Mucosa of rectum (tissue), 2 donors: ENCODE measurements around the gene DNAJC5G.

Experiments
- H3K27ac ChIP-seq, 2 donors: one replicate each; pipeline ENCODE4 v1.7.0; 2013; ENCODE audit warnings: inconsistent platforms in 2 of 2, low read depth in 2 of 2, low read length in 2 of 2
- H3K27me3 ChIP-seq, 2 donors: one replicate each; pipeline ENCODE4 v1.7.0; 2013; ENCODE audit warnings: low read length in 2 of 2; ENCODE audit not compliant: control insufficient read depth in 2 of 2, insufficient read depth in 2 of 2
- H3K36me3 ChIP-seq, 2 donors: one replicate each; pipeline ENCODE4 v1.7.0; 2013; ENCODE audit warnings: low read length in 2 of 2; ENCODE audit not compliant: control insufficient read depth in 2 of 2, insufficient read depth in 2 of 2
- H3K4me1 ChIP-seq, 2 donors: one replicate each; pipeline ENCODE4 v1.7.0; 2013; ENCODE audit warnings: low read length in 2 of 2, mild to moderate bottlenecking in 1 of 2; ENCODE audit not compliant: control insufficient read depth in 2 of 2, insufficient read depth in 2 of 2
- H3K4me3 ChIP-seq, 2 donors: one replicate each; pipeline ENCODE4 v1.7.0; 2013; ENCODE audit warnings: low read length in 2 of 2
- H3K9ac ChIP-seq, 2 donors: one replicate each; pipeline ENCODE4 v1.7.0; 2013; ENCODE audit warnings: low read length in 2 of 2, low read depth in 1 of 2, mild to moderate bottlenecking in 1 of 2
- H3K9me3 ChIP-seq, 2 donors: one replicate each; pipeline ENCODE4 v1.7.0; 2013; ENCODE audit warnings: low read length in 2 of 2; ENCODE audit not compliant: control insufficient read depth in 2 of 2
- donor health status: healthy.
- donor health status: Normal muscosa, but diverticular disease.

The DNAJC5G gene

GRCh38 chr2:27280826-27281225, 5.6 kb downstream of the DNAJC5G start:
- Histone ChIP-seq H3K4me3 (no peak overlapping the region), H3K9me3 (no peaks in the 10 kb centered on the region), H3K9ac (no peak overlapping the region), H3K36me3 (no peaks in the 10 kb centered on the region), H3K4me1 (no peaks in the 10 kb centered on the region), H3K27me3 (peaks cover 9 to 10% of the 10 kb centered on the region in 2 donors), H3K27ac (no peak overlapping the region)

- H3K9ac ChIP-seq, result no peak overlapping the region
- peaks cover 9 to 10% of the 10 kb centered on the region in 2 donors for H3K27me3 ChIP-seq
Observed at GRCh38 chr2:27281442-27281841, 6.2 kb downstream of the DNAJC5G start.

DNA sequence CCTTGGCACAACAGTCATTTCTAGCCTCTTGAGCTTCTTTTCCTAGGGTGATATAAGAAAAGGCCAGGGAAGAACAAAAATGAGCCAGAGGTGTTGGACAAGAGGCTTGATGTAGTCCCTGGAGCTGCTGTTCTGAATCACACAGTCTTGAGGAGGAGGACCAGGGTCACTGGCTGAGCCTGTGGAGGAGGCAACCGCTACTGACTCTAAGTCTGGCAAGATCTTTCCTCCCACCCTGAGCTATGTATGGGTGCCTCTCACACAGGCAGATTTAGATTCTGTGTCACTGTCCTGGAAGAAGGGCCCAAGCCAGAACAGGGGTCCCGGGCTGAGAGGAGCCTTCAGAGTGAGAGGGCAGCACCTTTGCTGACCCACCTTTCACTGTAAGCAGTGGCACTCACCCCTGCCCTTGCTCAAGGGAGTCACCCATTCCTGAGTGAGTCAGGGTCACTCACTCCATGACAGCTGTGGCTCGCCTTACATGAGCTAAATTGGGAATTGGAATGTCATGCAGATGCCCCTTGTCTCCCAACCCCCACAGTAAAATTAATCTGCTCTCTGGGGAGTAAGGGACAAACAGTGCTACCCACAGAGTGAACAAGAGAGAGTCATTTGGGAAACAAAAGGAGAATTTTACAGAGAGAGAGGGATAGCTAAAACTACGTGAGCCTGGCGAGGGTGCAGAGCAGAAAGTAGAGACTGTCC, 6.8 kb downstream of the DNAJC5G start, which contains the start of gene TRIM54:
Gene TRIM54 (plus strand): TSS at position 575 of the 705 bp plus-strand sequence. CDS start 303 bp downstream, outside the sequence.
- Histone ChIP-seq H3K36me3 (no peaks in the 10 kb centered on the region), H3K27ac (no peak within 1 kb of the TSS), H3K9ac (no peak within 1 kb of the TSS), H3K4me3 (no peak within 1 kb of the TSS), H3K4me1 (no peaks in the 10 kb centered on the region), H3K9me3 (no peaks in the 10 kb centered on the region), H3K27me3 (peaks cover 9 to 10% of the 10 kb centered on the region in 2 donors)

More at GRCh38 chr2:27281442-27281841, 6.2 kb downstream of the DNAJC5G start:
- H3K4me3 ChIP-seq, result no peak overlapping the region
- no peaks in the 10 kb centered on the region for H3K9me3 ChIP-seq
- no peaks in the 10 kb centered on the region for H3K4me1 ChIP-seq
- no peaks in the 10 kb centered on the region for H3K36me3 ChIP-seq
- H3K27ac ChIP-seq, result no peak overlapping the region

- Histone ChIP-seq H3K4me1 (no peaks in the 10 kb centered on the region), H3K27me3 (peaks cover 6 to 10% of the 10 kb centered on the region in 2 donors), H3K9ac (no peak overlapping the region), H3K36me3 (no peaks in the 10 kb centered on the region), H3K9me3 (no peaks in the 10 kb centered on the region), H3K4me3 (no peak overlapping the region), H3K27ac (no peak overlapping the region)
Observed at GRCh38 chr2:27282892-27283291, 7.7 kb downstream of the DNAJC5G start.

- H3K9ac ChIP-seq, result no peak overlapping the region
- no peak overlapping the region for H3K4me3 ChIP-seq
- H3K36me3 ChIP-seq, result no peaks in the 10 kb centered on the region
- H3K9me3 ChIP-seq, result no peaks in the 10 kb centered on the region
- no peaks in the 10 kb centered on the region for H3K4me1 ChIP-seq
- H3K27ac ChIP-seq, result no peak overlapping the region
- peaks cover 6 to 8% of the 10 kb centered on the region in 2 donors for H3K27me3 ChIP-seq
Observed at GRCh38 chr2:27284996-27285395, 9.8 kb downstream of the DNAJC5G start.

GRCh38 chr2:27285481-27285880, 10.2 kb downstream of the DNAJC5G start:
- H3K27me3 ChIP-seq, result peaks cover 6 to 8% of the 10 kb centered on the region in 2 donors
- no peaks in the 10 kb centered on the region for H3K9me3 ChIP-seq
- H3K9ac ChIP-seq, result no peak overlapping the region
- no peak overlapping the region for H3K27ac ChIP-seq
- no peaks in the 10 kb centered on the region for H3K36me3 ChIP-seq
- no peaks in the 10 kb centered on the region for H3K4me1 ChIP-seq
- H3K4me3 ChIP-seq, result no peak overlapping the region

- no peaks in the 10 kb centered on the region for H3K4me1 ChIP-seq
- H3K9ac ChIP-seq, result no peak overlapping the region
- no peak overlapping the region for H3K27ac ChIP-seq
- H3K4me3 ChIP-seq, result no peak overlapping the region
- H3K9me3 ChIP-seq, result no peaks in the 10 kb centered on the region
- peaks cover 6 to 9% of the 10 kb centered on the region in 2 donors for H3K27me3 ChIP-seq
- H3K36me3 ChIP-seq, result no peaks in the 10 kb centered on the region
Observed at GRCh38 chr2:27288610-27289009, 13.4 kb downstream of the DNAJC5G start.

DNA sequence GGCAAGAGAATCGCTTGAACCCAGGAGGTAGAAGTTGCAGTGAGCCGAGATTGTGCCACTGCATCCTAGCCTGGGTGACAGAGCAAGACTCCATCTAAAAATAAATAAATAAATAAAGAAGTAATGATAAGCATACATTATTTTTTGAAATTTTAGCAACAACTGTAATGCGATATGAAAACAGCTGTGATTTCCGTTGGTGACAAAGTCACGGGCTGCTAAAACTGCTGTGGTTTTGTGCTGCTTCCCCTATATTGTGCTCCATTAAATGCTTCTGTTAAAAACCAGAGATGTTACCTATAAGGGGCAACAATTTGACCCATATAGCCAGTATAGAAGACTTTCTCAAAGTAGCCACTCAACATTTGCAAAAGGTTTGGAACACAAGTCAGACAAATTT, 15.3 kb downstream of the DNAJC5G start:
- H3K4me1 ChIP-seq, result no peaks in the 10 kb centered on the region
- H3K9ac ChIP-seq, result no peak overlapping the region
- no peak overlapping the region for H3K27ac ChIP-seq

DNA sequence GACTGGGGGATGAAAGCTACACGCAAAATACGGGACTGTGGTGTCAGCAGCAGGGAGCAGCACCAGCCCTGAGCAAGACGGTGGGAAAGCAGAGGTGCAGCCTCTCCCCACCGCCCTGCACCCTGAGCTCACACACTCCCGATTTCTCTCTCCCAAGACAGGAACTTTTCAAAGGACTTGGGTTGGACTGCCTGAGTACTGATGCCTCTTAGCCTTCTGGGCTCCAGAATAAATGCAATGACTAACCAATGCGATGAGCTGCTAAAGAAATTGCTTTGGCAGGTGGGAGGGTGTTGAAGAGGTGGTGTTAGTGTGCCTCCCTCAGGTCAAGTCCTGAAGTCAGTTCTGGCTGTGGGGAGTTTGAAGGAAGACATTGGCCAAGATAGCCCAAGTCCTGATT, 16.6 kb downstream of the DNAJC5G start:
- peaks cover 0 to 6% of the 10 kb centered on the region in 2 donors for H3K27me3 ChIP-seq
- no peak overlapping the region for H3K27ac ChIP-seq
- H3K9ac ChIP-seq, result no peak overlapping the region
- H3K9me3 ChIP-seq, result no peaks in the 10 kb centered on the region
- H3K4me1 ChIP-seq, result no peaks in the 10 kb centered on the region
- H3K36me3 ChIP-seq, result no peaks in the 10 kb centered on the region
- H3K4me3 ChIP-seq, result no peak overlapping the region

More for the DNA sequence above, 15.3 kb downstream of the DNAJC5G start:
- Histone ChIP-seq H3K9me3 (no peaks in the 10 kb centered on the region), H3K4me3 (no peak overlapping the region), H3K27me3 (peaks cover 0 to 6% of the 10 kb centered on the region in 2 donors), H3K36me3 (no peaks in the 10 kb centered on the region)

- H3K9me3 ChIP-seq, result no peaks in the 10 kb centered on the region
- peaks cover 0 to 6% of the 10 kb centered on the region in 2 donors for H3K27me3 ChIP-seq
- H3K4me3 ChIP-seq, result no peak overlapping the region
Observed at GRCh38 chr2:27294928-27295327, 19.7 kb downstream of the DNAJC5G start.

More at GRCh38 chr2:27294928-27295327, 19.7 kb downstream of the DNAJC5G start:
- no peak overlapping the region for H3K9ac ChIP-seq
- H3K36me3 ChIP-seq, result no peaks in the 10 kb centered on the region
- no peak overlapping the region for H3K27ac ChIP-seq
- H3K4me1 ChIP-seq, result no peaks in the 10 kb centered on the region
